Central memory CD4-positive, alpha-beta T cell (primary cell): ENCODE results near the gene IHH.

Experiments
- DNase-seq: peaks from one replicate; pipeline ENCODE4 v3.0.0; 2022
- total RNA-seq, 3 experiments: gene quantifications; one replicate each; lab custom pipeline; 2026; lab: John Stamatoyannopoulos, UW

Gene IHH
- 0.11 to 0.39 (median 0.11) reads per million in 3 experiments for total RNA-seq

DNA sequence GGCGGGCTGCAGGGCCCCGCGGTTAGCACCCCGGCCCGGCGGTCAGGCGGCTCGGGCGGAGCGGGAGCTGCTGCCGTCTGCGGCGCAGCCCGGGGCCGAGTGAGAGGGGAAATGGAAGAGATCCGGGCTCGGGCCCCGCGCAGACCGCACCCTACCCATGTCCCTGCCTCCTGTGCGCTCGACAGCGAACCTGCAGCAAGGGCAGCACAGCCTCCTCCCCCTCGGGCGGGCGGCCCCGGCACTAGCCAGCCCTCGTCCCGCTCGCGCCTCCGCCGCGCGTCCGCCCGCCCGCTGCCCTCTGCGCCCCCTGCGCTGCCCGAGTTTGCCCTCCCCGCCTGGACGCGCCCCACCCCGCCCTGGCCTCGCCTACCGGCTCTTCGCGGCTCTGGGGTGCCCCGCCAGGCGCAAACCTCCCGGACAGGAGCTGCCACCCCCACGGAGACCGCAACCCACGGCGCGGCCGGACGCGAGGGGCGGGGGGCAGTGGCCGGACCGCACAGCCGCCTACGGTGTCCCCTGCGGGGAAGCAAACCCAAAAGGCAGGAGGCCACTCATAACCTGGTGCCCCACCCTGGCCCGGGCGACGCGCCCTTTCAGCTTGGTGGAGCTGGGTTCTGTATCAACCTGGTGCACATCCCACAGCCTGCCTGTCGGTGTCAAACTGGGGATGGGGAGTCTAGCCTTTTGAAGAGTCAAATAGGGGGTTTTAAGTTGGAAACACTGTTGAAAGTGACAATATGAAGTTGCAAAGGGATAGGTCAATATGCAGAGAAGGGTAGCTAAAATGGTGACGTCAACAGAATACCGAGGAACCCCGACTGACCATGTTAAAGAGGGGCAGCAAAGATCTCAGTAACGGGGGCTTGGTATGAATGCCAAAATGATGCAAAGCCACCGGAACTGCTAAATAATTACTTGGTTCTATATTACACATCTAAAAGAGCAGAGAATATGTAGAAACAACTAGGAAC lies at the start of gene IHH:
IHH (minus strand) TSS at position 101 of the 971 bp plus-strand sequence. CDS start 454 bp downstream, outside the sequence.
- DNase-seq = no peak

DNA sequence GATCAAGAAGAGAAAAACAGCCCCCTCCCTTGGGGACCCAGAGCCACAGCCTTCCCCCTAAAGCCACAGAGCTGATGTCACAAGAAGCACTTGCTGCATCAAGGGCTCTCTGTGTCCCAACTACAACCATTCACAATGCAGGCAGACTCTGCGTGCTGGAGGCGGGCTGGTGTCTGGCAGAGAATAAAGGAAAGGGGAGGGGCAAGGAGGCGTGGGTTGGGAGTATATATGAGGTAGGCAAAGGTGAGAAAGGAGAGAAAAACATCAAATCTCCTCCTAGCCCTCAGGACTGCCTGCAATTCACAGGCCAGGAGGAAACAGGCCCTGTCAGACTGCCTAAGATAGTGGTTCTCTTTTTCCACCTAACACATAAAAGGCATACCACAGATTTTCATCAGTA lies 48.8 kb upstream of the IHH start:
- DNase-seq = peak; percentile 16

DNA sequence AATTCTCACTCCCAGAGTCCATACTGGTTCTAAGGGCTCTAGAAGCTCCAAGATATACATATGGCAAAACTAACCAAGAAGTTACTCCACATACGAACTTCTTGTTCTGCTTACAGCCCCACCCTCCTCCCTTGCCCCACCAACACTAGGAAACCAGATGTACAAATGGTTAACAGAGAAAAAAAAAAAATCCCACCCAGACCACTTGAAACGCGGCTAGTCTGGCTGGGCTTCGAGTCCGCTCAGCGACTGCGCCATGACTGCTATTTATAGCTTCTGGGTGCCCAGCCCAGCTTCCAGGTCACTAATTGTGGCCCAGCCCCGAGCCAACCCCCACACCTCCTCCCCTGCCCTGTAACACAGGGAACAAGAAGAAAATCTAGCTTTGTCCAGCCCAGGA lies 47.0 kb upstream of the IHH start:
- DNase-seq = no peak

DNA sequence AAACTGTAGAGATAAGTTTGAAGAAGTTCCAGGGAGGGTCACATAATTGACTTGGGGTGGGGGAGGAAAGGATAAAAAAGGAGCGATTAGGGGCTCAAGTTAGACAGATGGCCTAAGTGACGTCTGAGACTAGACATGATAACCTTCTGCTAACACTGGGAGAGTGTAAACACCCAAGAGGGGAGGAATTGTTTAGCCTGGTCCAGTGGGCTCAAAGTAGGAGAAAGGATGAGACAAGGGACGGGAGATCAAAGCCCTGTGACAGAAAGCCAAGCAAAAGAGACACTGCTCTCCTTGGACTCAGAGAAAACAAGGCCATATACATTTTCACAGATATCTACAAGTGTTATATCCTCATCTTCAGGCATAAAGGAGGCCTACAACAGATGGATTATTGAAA lies 45.5 kb upstream of the IHH start:
- no peak for DNase-seq

DNA sequence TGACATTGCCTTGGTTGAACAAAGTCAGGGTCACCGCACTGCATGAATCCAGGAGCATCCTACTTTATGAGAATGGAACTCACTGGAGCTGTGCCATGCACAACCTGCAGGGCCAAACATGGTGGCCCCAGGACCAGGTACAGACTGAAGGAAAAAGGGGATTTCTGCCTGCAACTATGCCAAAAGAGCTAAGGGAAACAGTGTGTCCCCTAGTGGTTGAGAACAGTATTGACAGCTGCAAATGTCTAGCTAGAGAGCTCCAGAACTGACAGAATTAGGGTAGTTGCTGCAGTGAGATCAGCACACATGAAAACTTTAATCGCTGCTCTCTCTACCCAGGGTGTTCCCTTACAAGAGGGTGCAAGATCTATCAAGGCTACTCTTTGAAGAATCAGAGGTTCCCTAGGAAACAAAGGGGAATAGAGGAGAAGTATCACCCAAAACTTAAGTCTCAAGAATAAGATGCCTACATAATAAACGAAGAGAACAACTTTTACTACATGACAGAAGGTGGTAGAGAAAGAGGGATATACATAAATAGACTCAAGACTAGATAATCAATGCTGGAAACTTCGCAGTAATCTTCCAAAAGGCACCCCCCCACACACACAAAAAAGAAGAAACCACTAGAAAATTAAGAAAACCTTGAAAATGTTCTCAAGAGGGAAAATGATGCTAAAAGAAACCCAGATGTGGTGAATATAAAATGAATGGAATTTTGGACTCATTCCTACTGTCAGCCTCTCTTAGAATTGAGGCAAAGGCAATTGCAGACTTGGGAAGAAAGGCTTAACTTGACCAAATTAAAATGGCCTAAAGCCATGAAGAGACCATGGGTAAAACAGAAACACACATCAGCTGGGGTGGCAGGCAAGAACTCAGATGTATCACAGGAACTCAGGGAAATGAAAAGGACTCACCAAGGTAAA lies 43.6 kb upstream of the IHH start:
- DNase-seq = peak; percentile 1

DNA sequence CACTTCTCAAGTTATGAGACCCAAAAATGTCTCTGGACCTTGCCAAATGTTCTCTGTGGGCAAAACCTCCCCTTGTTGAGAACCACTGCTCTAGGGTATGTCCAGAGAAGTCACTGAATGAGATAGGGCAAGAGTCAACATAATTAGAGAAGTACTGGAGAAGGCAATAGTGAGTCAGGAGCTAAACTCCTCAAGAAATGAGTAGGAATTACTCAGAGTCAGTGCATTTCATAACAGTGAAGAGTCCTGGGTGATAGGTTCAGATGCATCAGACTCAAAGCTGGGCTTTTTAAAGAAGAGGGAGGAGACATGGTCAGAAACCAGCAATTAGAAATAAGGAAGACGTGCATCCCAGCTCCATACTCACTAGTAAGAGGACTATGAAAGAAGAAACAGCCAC lies 38.6 kb upstream of the IHH start:
- DNase-seq = no peak

DNA sequence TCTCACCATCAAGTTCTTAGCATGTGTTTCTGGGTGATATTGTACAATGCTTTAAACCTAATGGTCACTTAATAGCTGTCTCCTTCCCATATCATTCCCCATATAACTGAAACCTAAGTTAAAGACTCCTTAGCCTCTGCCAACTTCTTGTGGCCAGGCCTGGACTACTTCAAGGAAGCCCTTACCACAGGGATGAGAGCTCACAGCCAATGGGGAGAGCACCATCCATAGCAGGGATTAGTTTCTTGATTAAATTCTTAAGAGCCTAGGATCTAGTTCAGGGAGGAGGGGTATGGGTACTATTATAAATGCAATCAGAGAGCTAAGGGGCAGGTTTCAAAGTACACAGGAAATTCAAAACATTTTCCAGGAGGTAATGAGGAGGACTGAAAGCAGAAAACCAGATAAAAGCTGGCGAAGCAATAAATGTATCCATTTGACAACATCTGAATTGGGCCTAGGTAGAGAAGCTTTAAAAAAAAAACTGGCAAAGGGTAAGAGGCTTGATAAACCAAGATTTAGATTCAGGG lies 34.8 kb upstream of the IHH start:
- DNase-seq = no peak

DNA sequence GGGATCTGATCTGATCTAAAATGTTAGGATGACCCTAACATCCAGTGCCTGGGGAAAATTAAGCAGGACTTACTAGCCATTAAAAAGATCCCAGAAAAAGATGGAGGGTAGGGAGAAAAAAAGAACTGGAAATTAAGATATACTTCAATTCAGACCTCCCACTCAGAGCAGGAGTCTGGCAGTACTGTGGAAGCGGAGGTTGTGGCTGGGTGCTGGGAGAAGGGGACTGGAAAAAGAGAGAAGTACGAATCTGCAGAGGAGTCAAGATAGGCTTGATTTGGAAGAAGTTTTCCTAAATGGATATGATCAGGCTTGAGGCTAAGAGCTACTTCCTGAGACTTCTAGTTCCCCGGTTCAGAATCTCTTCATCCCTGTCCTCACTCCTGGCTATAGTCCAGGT lies 33.5 kb upstream of the IHH start:
- no peak for DNase-seq

DNA sequence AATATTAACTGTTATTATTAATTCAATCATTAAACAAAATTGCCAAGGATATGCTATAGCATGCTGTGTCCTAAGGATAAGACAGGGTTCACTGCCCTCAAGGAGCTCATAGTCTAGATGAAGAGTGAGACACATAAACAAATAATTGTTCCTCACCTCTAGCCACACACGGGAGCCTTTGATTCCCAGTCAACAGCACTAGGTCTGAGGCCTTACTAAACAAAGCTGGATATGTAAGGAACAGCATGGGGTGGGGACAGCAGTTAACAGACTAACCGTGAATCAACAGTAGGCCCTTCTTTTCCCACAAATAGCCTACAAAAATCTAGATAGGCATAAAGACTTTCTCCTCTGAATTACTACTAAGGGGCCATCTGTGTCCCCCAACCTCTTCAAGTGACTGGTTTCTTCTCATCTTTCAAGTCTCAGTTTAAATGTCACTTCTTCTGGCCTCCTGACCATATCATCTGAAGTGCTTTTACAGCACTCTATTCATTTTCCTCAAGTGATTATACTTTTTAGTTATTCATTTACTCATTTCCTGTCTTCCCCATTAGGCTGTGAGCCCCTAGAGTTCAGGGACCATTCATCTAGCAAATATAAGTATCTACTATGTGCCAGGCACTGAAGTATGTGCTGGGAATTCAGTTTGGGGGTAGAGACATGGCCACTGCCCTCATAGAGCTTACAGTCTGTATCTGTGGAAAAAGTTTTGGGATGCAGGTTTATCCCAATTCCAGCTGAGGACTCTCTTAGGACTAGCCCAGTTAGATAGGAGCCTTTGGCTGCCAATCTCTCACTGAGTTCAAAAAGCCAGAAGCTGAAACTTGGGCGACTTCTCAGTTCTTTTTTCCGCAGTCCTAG lies 29.9 kb upstream of the IHH start:
- DNase-seq = no peak

DNA sequence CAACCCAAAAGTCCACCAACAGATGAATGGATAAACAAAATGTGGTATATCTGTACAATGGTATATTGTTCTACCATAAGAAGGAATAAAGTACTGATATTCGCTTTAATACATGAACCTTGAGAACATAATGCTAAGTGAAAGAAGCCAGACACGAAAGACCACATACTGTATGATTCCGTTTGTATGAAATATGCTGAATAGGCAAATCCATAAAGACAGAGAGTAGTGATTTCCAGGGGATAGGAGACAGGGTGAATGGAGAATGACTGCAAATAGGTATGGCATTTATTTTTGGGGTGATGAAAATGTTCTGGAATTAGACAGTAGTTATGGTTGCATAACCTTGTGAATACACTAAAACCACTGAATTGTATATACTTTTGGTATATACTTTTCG lies 28.6 kb upstream of the IHH start:
- DNase-seq = no peak

DNA sequence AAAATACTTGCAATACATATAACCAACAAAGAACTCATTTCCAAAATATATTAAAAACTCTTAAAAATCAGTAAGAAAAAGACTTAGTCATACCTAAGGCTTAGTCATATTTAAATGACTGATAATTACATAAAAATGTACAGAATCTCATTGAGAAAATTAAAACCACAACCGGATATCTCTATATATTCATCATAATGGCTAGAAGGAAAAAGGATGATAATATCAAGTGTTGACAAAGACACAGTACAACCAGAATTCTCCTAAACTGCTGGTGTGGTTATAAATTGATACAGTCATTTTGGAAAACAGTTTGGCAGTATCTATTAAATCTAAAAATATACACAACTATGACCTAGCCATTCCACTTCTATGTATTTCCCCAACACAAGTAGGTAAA lies 27.1 kb upstream of the IHH start:
- DNase-seq = no peak

DNA sequence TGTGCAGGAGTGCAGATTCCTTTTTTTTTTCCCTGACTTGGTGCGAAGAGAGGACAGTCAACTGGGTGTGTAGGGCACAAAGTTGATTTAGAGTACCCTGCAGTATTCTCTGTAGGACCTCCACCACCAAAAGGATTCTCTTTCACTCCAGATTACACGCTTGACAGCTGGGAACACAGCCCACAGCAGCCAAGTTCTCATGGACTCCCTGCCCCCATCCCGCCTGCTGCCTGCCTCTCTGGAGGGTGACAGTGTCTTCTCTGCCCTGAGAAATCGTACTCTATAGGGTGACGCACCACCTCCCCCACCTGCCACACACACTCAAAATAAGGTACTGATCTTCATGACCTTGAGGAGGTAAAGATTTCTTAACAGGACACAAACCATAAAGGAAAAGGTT lies 26.6 kb upstream of the IHH start:
- no peak for DNase-seq

DNA sequence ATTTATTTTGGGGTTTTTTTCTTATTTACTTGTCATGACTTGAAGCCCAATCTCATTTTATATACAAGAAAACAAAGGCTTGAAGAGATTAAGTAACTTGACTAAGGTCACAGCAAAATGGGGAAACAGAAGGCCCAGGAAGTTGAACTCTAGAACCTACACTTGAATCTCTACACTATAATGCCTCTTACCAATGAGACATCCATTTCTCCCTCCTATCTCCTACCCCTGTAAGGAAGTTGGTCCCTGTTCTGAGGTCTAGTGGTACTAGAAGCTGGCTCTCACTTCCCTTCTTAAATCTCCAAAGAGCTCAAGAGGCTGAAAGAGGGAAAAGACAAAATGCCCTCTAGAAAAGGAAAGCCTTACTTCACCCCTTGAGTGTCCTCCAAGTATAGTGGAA lies 25.5 kb upstream of the IHH start:
- DNase-seq = no peak

DNA sequence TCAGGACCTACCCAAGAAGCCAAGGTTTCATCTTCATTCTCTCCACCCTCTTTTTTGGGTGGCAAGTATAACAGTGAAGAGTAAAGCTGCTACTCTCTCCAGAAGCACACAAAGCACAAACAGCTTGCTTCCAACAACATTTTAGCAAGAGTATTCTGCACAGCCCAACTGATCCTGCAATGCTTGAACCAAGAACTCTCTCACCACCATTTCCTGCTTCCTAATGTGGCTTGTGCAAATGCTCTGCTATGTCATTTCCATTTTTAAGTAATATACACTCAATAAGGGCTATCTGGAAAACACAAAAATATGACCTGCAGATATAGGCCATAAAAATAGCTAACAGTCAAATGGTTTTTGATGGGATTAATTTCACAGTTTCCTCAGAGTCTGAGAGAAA lies 24.1 kb upstream of the IHH start:
- no peak for DNase-seq

DNA sequence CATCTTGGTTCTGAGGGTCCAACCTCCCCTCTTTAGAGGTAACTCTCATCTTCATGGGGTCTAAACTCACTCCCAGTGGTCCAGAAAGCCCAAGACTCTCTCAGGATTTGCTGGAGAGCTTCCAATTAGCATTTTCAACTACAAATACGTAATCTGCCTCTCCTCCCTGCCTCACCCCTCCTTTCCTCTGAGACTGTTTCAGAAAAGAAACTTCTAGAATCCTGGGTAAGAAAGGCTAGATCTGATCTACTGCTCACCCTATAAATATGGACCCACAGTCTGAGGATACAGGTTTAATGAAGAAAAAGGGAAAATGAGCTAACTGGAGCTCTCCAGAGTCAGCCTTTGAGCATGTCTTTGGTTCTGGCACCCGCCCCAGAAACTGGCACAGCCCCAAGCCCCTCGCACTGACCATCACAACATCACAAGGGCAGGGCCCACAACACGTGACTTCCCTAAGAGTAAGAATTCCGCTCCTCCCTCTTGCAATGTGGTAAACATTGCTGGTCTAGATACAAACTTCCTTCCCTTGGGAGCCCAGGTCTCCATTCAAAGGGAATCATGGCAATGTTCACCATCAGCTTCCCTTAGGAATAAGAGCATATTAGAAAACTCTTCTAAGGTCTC lies 21.7 kb upstream of the IHH start:
- no peak for DNase-seq

DNA sequence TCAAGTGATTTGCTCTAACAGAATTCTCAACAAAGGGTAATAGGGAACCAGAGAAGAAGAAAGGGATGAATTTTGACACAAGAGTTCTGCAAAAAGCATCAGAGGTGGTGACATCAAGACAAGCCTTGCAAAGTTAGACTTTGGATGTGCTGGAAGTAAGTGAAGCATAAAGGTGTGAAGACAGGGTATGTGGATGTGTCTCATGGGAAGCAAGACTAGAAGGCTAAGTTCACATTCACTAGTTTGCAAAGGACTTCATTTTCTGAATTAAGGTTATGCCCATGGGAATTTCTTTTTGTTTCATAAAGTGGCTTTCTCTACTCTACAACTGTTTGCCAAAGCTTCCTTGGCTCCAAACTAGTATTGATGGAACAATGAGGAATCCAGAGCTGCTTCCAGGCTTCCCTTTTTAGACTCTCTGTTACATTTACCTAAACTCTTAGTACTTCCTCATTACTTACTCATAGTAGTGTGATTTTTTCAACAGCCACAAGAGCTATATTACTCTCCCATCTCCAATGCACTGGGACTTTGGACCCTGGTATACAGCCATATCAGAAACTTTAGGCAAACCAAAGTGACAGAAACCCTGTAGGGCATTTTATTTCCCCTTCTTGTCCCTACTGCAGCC lies 21.1 kb upstream of the IHH start:
- no peak for DNase-seq

DNA sequence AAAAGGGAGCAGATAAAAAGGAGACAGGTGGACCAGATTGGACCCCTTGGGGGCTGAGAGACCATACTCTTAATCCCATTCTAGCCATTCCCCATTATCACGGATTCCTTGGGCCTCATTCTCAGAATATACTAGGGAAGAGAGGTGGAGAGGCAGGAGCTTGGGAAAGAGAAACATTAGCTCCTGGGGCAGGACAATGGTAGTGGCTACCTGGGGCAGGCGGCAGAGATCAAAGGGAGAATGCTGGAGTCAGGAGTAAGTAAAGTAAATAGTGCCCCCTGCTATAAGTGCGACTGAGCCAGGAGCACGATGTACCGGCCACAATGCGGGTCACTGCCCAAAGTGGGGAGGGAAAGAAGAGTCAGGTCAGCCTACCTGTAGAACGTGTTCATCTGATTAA lies 20.4 kb upstream of the IHH start:
- DNase-seq = no peak

DNA sequence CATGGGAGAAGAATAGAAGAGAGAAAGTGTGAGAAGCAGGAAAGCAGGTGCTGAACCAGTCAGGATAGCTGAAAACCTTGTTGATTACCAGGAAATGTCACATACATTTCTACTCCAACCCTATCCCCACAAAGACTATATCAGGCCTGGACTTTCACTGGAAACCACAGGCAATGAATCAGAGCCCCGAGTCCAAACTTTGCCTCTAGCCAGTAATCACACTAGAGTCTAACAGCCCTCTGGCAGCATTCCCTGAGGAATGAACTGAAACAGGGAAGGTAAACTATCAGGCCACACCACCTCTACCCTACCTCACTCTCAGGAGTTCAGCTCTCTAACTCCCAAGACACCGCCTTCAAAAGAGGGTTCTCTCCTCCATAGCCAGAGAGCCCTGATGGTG lies 18.7 kb upstream of the IHH start:
- no peak for DNase-seq

DNA sequence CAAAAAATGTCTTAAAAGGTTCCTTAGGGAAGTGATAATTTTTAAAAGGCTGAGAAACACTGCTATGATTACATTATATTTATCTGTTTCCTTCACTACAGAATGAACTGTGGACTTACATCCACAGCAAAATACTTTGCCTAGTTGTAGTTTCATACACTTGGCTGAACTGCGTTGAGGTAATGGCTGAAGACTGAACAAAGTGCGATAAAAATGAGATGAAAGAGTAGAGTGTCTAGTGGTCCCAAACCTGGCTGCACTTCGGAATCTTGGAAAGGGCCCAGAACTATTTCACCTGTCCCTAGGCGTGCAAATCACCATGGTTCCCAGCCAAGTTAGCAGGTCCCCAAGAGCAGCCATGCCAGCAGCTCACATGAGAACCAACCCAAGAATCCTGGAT lies 18.2 kb upstream of the IHH start:
- no peak for DNase-seq

DNA sequence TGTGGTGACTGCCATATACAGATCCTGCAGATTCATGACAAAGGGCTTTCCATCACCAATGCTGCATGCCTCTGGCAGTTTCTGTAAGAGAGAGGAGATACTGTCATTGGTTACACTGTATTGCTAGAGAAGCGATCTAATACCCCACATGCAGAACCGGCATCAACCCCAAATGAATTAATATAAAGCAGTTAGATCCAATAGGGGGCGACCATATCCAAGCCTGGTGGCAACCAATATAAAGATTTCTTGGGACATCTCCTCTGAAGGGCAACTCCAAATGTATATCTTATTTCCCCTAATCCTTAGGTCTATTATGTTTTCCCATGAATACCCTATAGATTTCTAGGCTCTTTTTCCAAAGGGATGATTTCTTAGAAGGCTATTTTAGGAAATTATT lies 17.4 kb upstream of the IHH start:
- no peak for DNase-seq

DNA sequence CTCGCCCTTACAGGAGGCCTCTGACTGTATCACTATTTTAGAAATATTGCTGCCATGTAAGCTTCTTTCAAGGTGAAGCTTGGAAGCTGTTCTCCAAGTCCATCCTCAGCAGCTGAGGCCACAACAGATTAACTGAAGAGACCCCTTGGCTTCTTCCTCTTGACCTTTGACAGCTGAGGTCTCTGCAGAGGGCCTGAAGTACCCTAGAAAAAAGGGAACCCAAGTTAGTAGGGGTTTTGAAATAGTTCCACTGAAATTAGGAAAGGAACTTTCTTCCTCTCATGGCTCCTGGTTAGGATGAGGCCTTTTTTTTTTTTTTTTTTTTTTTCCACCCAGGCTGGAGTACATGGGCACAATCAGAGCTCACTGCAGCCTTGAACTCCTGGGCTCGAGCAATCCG lies 15.5 kb upstream of the IHH start:
- no peak for DNase-seq
